HL-60/S4 (cell line): ENCODE results near the gene GULP1.
"Not testable (repeated sequence)": the region's sequence is repeated elsewhere in the genome, so short reads cannot be mapped to it uniquely, and the experiment has no call there.

ENCODE experiments used
- in situ Hi-C: fragments of 300-500 bp; cut with MboI; formaldehyde crosslinking; loops from 2 replicates; pipeline ENCODE4 v1.14.3; 2022; ENCODE audit warnings: low sequenced_read_pairs

Gene GULP1

GRCh38 chr2:188580738-188581137 is 289.1 kb downstream of the GULP1 start:
- in situ Hi-C loops, result no loop called here

GRCh38 chr2:188582211-188582610 is 290.5 kb downstream of the GULP1 start:
- in situ Hi-C loops, result no loop called here

GRCh38 chr2:188588235-188588634 is 296.6 kb downstream of the GULP1 start:
- in situ Hi-C loops, result no loop called here

- in situ Hi-C loops, result no loop called here
Measured at GRCh38 chr2:188596054-188596453, 304.4 kb downstream of the GULP1 start.

- in situ Hi-C loops, result no loop called here
Measured at GRCh38 chr2:188598551-188598950, 306.9 kb downstream of the GULP1 start.

GRCh38 chr2:188599140-188599539 is 307.5 kb downstream of the GULP1 start:
- in situ Hi-C loops, result no loop called here

DNA sequence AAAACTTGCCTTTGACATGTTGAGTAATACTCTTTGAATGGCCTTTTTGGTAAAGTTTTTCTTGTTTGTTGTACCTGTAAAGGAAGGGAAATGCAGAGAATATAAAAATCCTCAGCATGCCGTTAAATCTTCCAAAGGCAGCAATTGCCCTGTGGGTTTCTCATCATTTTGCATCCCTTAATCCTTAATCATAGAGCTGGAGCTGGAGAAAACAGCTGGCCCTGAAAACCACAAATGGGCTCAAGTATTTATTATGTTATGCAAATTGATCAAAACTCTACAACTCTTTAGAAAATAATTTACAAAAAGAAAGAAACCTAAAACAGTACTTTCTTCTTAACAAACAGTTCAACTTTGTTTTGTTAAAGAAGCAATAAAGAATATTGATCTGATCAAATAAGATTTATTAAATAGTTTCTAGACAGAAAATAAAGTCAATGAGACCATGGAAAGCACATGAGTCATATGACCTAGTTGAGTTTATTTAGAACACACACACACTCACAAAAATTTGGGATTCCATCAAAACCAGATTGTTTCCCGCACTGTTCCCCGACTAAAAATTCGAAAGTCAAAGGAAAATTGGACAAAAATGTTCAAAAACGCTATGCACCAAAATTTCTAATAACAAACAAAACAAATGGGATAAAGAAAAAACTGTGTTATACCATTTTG is 309.0 kb downstream of the GULP1 start:
- in situ Hi-C loops, result no loop called here

GRCh38 chr2:188601391-188601790 is 309.7 kb downstream of the GULP1 start:
- in situ Hi-C loops, result no loop called here

GRCh38 chr2:188601927-188602326 is 310.3 kb downstream of the GULP1 start:
- in situ Hi-C loops, result no loop called here

GRCh38 chr2:188604579-188604978 is 312.9 kb downstream of the GULP1 start:
- in situ Hi-C loops, result no loop called here

DNA sequence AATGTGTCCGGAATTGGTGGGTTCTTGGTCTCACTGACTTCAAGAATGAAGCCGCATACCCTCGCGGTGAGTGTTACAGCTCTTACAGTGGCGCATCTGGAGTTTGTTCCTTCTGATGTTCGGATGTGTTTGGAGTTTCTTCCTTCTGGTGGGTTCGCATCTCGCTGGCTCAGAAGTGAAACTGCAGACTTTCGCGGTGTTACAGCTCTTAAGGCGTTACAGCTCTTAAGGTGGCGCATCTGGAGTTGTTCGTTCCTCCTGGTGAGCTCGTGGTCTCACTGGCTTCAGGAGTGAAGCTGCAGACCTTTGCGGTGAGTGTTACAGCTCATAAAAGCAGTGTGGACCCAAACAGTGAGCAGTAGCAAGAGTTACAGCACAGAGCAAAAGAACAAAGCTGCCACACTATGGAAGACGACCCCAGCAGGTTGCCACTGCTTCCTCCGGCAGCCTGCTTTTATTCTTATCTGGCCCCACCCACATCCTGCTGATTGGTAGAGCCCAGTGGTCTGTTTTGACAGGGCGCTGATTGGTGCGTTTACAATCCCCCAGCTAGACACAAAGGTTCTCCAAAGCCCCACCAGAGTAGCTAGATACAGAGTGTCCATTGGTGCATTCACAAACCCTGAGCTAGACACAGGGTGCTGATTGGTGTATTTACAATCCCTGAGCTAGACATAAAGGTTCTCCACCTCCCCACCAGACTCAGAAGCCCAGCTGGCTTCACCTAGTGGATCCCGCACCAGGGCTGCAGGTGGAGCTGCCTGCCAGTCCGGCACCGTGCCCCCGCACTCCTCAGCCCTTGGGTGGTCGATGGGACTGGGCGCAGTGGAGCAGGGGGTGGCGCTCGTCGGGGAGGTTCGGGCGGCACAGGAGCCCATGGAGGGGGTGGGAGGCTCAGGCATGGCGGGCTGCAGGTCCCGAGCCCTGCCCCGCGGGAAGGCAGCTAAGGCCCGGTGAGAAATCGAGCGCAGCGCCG is 314.2 kb downstream of the GULP1 start:
- in situ Hi-C loops, result not testable (repeated sequence)

DNA sequence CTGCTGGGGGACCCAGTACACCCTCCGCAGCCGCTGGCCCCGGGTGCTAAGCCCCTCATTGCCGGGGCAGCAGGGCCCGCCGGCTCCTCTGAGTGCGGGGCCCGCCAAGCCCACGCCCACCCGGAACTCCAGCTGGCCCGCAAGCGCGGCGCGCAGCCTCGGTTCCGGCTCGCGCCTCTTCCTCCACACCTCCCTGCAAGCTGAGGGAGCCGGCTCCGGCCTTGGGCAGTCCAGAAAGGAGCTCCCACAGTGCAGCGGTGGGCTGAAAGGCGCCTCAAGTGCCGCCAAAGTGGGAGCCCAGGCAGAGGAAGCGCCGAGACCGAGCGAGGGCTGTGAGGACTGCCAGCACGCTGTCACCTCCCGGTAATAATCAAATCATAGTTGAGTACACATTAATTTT is 314.9 kb downstream of the GULP1 start:
- in situ Hi-C loops, result not testable (repeated sequence)

DNA sequence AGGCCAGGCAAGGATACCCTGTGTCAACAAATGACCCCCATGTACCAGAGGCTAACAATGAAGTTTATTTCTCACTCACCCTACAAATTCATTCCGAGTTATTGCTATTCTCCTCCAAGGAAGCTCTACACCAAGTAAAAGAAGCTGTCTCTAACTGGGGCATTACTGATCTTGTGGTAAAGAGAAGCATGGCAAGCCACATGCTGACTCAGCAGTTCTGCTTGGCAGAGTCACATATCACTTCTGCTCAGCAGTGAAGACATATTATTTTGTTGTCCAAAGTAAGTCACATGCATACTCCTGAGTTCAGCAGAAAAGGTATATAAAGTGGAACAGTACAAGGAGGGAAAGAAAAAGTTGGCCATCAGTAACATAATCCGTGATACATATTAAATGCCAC is 315.8 kb downstream of the GULP1 start:
- in situ Hi-C loops, result no loop called here

- in situ Hi-C loops, result no loop called here
Measured at GRCh38 chr2:188609321-188610049, 317.8 kb downstream of the GULP1 start.

DNA sequence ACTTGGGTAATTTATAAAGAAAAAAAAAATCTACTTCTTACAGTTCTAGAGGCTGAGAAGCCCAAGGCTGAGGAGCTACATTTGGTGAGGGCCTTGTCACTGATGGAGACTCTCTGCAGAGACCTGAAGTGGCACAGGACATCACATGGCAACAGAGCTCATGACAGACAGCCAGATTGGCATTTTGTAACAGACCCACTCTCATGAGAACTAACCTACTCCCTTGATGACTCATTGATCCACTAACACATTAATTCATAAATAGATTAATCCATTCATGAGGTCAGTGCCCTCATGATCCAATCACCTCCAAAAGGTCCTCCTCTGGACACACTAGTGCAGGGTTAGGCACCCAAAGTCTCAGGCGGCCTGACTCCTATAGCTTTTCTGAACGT is 318.4 kb downstream of the GULP1 start:
- in situ Hi-C loops, result no loop called here

DNA sequence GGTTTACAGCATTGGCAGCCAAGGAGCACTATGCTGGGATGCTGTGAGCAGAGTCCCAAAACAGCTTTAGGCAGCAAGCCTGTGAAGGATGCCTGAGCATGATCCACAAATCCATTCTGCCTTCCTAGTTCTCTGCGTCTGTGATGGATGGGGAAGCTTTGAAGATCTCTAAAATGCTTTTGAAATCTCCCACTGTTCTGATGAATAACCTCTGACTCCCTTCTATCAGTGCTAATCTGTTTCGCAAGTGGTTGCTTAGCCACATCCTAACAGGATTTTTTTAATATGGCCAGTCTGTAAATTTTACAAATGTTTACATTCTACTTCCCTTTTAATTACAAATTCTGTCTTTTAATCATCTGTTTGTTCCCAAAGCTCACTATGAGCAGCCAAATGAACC is 319.2 kb downstream of the GULP1 start:
- in situ Hi-C loops, result no loop called here

- in situ Hi-C loops, result no loop called here
Measured at GRCh38 chr2:188619146-188619545, 327.5 kb downstream of the GULP1 start.

GRCh38 chr2:188620916-188621315 is 329.2 kb downstream of the GULP1 start:
- in situ Hi-C loops, result no loop called here

DNA sequence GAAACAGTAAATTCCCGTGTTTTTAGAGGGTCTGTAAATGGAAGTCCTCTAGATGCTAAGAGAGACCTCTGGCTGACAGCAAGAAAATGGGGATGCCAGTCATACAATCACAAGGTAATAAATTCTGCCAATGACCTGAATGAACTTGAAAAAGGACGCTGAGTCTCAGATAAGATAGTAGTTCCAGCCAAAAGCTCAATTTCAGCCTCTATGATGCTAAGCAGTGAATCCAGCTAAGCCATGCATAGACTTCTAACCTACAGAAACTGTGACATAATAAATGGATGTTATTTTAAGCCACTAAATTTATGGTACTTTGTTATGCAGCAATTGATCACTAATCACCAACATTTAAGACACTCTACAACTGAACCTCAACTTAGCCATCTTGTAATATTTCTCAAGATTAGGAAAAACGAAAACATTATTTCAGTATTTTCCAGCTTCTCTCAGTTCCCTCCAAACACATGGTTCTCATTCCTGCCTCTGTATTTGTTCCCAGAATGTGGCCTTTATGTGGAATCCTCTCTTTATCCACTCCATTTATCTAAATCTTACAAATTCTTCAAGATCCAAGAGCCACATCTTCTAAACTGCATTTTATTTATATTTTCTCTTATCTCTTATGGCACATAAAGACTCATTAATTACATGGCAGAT is 331.1 kb downstream of the GULP1 start:
- in situ Hi-C loops, result no loop called here

DNA sequence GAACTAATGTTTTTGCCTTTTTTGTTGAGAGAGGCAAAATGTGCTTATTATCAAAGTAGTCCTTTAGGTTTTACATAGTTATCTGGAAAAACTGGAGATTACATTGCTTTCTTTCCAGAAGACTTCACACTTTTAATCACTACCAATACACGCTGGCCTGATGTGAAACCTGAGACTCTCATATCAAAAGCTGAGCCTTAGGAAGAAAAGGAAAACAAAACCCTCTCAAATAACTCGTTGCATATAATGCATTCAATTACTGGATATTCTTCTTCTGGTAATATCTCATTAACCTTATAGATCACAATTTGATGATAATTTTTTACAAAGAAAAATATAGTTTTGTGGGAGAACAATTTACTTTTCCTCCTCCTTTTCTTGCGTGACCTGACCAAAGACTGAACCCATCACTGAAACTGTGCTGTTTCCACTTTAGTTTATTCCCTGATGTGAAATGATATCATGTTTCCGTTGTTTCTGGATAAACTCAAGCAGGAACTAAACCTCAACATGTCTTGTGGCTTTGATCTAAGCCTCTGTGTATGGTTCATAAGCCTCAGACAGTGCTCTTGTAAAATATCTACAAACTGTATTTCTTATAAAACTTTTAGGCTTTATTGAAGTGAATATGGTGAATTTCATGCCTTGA is 332.4 kb downstream of the GULP1 start:
- in situ Hi-C loops, result no loop called here
